Uterus (tissue), 4 donors: ENCODE results near the gene PAK4. TPM values are rescaled to one million over a fixed set of nuclear protein-coding genes. Genes with fewer than 3 reads are reported as not detected.
A peak's percentile ranks its signal among the peaks of the same experiment; 100 is the strongest.

Experiments
- DNase-seq, 2 donors: peaks; one replicate each; pipeline ENCODE4 v3.0.0-alpha.2; 2019 to 2020
- H3K27ac ChIP-seq, 2 donors: fragments of 200-600 bp; sonication (generic); 1 replicate in 1 of 2; 2 replicates in 1 of 2; pipeline ENCODE4 v1.5.1; 2016 to 2018
- H3K27me3 ChIP-seq, 2 donors: fragments of 200-600 bp; sonication (generic); one replicate each; pipeline ENCODE4 v1.5.1; 2018 to 2019; ENCODE audit warnings: control low read depth in 1 of 2
- H3K36me3 ChIP-seq, 2 donors: fragments of 200-600 bp; sonication (generic); one replicate each; pipeline ENCODE4 v1.5.1; 2019; ENCODE audit warnings: control low read depth in 1 of 2
- H3K4me1 ChIP-seq, 2 donors: fragments of 200-600 bp; sonication (generic); one replicate each; pipeline ENCODE4 v1.5.1; 2018 to 2019; ENCODE audit warnings: control low read depth in 1 of 2
- H3K4me3 ChIP-seq, 2 donors: fragments of 200-600 bp; sonication (generic); 1 replicate in 1 of 2; 2 replicates in 1 of 2; pipeline ENCODE4 v1.5.1; 2018 to 2019; ENCODE audit warnings: mild to moderate bottlenecking in 1 of 2
- H3K9me3 ChIP-seq, 2 donors: fragments of 200-600 bp; sonication (generic); one replicate each; pipeline ENCODE4 v1.5.1; 2019; ENCODE audit warnings: control low read depth in 1 of 2
- POLR2A ChIP-seq, 2 donors: fragments of 450-650 bp; IDR thresholded peaks; one replicate each; pipeline ENCODE4 v1.6.1; 2016; ENCODE audit warnings: antibody characterized with exemption in 2 of 2, mild to moderate bottlenecking in 1 of 2, moderate library complexity in 1 of 2
- intact Hi-C: fragments of 100-400 bp; cut with DNase I; formaldehyde crosslinking; loops from one replicate; pipeline ENCODE4 v1.15.1; 2023; ENCODE audit warnings: low total_unique reads
- total RNA-seq, 4 donors: library from RNA; depleted of rRNA in 3 of 4; stranded (reverse); fragments of >200 nt in 3 of 4; gene quantifications; one replicate each; pipeline versions ENCODE4 v1.1.0 to v1.2.4, GENCODE V29; 2014 to 2023
- TF ChIP-seq, protein P1 (sequence below), 4 experiments: fragments of 200-600 bp in 2 of 4; fragments of 450-650 bp in 2 of 4; sonication (generic) in 2 of 4; IDR thresholded peaks; one replicate each; pipeline ENCODE4 v1.5.1; 2016 to 2019; ENCODE audit warnings: antibody characterized with exemption in 4 of 4, mild to moderate bottlenecking in 2 of 4, moderate library complexity in 1 of 4
- donor health status: DM: yes; HTN: yes; CAD: no.

The PAK4 gene
- total RNA-seq, 4 donors from 2014 or later = 0.26 to 57.4 (median 24.3) TPM

DNA sequence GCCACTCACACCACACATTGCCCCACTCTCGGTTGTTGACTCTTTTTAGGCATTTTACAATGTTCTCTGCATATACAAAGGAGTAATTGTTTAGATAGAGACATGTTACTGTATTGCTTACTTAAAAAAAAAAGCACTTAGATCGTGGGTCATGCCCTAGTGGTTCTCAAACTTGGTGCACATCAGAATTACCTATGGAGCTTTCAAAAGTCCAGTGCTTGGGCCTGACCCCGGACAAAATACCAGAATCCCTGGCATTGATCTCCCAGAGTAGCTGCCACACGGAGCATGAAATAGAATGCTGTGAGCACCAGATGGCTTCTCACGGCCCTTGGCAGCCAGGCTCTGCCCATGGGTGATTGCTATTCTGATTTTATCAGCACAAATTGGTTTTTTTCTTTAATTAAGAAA, 21.4 kb upstream of the PAK4 start:
- H3K27me3 ChIP-seq = no peaks in the 10 kb centered on the region
- no peak for TF ChIP-seq POLR2A (IDR thresholded peaks at IDR 0.05)
- TF ChIP-seq, protein P1, sequence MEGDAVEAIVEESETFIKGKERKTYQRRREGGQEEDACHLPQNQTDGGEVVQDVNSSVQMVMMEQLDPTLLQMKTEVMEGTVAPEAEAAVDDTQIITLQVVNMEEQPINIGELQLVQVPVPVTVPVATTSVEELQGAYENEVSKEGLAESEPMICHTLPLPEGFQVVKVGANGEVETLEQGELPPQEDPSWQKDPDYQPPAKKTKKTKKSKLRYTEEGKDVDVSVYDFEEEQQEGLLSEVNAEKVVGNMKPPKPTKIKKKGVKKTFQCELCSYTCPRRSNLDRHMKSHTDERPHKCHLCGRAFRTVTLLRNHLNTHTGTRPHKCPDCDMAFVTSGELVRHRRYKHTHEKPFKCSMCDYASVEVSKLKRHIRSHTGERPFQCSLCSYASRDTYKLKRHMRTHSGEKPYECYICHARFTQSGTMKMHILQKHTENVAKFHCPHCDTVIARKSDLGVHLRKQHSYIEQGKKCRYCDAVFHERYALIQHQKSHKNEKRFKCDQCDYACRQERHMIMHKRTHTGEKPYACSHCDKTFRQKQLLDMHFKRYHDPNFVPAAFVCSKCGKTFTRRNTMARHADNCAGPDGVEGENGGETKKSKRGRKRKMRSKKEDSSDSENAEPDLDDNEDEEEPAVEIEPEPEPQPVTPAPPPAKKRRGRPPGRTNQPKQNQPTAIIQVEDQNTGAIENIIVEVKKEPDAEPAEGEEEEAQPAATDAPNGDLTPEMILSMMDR (IDR thresholded peaks at IDR 0.05) = no peak

DNA sequence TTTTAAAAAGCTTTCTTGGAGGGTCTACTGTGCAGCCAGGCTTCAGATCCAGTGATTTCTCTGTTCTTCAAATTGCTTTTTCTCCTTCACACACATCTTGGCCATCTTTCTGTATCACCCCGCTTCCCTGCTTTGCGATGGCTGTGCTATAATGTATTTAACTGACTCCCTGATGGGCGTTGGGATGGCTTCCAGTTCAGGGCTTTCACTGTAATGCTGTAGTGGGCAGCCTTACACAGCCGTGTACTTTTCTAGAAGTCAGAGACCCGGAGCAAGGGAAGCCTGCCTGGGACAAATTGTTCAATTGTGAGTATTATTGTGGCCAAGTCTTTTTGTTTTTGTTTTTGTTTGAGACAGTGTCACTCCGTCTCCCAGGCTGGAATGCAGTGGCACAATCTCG, 19.4 kb upstream of the PAK4 start:
- intact Hi-C loops = no loop called here
- Histone ChIP-seq H3K36me3 (no peaks in the 10 kb centered on the region), H3K4me3 (no peak overlapping the region), H3K27ac (no peak overlapping the region), H3K4me1 (no peaks in the 10 kb centered on the region), H3K27me3 (no peaks in the 10 kb centered on the region), H3K9me3 (no peaks in the 10 kb centered on the region)
- no peak for TF ChIP-seq POLR2A (IDR thresholded peaks at IDR 0.05)
- TF ChIP-seq, protein P1 (IDR thresholded peaks at IDR 0.05) = no peak
- DNase-seq = no peak

More for the DNA sequence above, 21.4 kb upstream of the PAK4 start:
- H3K9me3 ChIP-seq = no peaks in the 10 kb centered on the region
- no peak for DNase-seq
- intact Hi-C loops = no loop called here
- H3K4me1 ChIP-seq = no peaks in the 10 kb centered on the region
- H3K27ac ChIP-seq = no peak overlapping the region
- H3K36me3 ChIP-seq = no peaks in the 10 kb centered on the region
- no peak overlapping the region for H3K4me3 ChIP-seq

DNA sequence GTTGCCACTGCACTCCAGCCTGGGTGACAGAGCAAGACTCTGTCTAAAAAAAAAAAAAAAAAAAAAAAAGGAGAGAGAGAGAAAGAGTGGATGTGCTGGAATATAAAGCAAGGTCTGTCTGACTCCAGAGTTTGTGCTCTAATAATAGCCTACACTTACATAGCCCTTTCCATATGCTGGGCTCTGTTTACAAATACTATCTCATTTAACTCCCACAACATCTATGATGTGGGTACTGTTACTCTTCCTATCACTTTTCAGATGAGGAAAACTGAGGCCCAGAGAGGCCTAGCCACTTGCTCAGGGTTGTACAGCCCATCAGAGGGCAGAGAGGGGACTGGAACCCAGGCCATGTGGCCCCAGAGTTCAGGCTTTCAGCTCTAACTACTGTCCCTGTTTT, 15.9 kb upstream of the PAK4 start:
- no peak for DNase-seq
- H3K27me3 ChIP-seq = peaks cover 0 to 4% of the 10 kb centered on the region in 2 donors
- H3K27ac ChIP-seq = no peak overlapping the region
- no peaks in the 10 kb centered on the region for H3K36me3 ChIP-seq
- H3K9me3 ChIP-seq = no peaks in the 10 kb centered on the region
- intact Hi-C loops = loop anchor here (5.0 kb wide), 1 partner anchor 218 kb away; no protein-coding TSS in a partner anchor
- TF ChIP-seq, protein P1 (IDR thresholded peaks at IDR 0.05) = no peak
- no peak for TF ChIP-seq POLR2A (IDR thresholded peaks at IDR 0.05)
- H3K4me3 ChIP-seq = no peak overlapping the region
- no peaks in the 10 kb centered on the region for H3K4me1 ChIP-seq

DNA sequence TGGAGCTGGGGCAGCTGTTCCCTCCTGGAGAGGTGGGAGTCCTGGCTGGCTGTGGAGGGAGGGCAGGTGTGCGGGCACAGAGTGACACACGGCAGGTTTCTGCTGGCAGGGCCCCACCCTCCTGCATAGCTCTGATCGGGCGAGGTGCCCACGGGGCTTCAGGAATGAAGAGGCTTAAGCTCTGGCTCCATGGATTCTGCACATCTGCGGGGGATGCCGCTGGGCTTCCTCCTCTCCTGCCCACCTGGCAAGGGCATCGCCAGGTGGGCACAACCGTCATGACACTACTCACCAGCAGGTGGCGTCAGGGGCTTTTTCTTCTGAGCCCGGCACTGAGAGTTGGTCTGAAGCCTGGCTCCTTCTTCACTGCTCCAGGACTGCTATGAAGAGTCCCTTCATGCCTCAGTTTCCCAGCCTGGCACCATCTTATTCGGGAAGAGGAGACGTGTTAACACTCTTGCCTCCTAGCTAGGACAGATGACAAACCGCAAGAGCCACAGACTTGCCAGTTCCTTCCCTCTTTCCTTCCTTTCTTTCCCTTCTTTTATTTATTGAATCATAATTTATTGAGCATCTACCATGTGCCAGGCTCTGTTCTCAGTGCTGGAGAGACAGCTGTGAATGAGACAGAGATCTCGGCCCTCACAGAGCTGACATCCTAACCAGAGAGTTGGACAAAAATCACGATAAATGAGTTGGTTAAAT, 15.2 kb upstream of the PAK4 start:
- H3K9me3 ChIP-seq = no peaks in the 10 kb centered on the region
- no peak overlapping the region for H3K27ac ChIP-seq
- intact Hi-C loops = loop anchor here (5.0 kb wide), 1 partner anchor 217 kb away; no protein-coding TSS in a partner anchor
- no peaks in the 10 kb centered on the region for H3K36me3 ChIP-seq
- no peak for TF ChIP-seq POLR2A (IDR thresholded peaks at IDR 0.05)
- TF ChIP-seq, protein P1 (IDR thresholded peaks at IDR 0.05) = peak; percentile 40 to 69 (median 66)
- DNase-seq = peak in 1 of 2 donors; percentile 49
- no peak overlapping the region for H3K4me3 ChIP-seq
- H3K4me1 ChIP-seq = no peaks in the 10 kb centered on the region
- H3K27me3 ChIP-seq = peaks cover 0 to 4% of the 10 kb centered on the region in 2 donors

DNA sequence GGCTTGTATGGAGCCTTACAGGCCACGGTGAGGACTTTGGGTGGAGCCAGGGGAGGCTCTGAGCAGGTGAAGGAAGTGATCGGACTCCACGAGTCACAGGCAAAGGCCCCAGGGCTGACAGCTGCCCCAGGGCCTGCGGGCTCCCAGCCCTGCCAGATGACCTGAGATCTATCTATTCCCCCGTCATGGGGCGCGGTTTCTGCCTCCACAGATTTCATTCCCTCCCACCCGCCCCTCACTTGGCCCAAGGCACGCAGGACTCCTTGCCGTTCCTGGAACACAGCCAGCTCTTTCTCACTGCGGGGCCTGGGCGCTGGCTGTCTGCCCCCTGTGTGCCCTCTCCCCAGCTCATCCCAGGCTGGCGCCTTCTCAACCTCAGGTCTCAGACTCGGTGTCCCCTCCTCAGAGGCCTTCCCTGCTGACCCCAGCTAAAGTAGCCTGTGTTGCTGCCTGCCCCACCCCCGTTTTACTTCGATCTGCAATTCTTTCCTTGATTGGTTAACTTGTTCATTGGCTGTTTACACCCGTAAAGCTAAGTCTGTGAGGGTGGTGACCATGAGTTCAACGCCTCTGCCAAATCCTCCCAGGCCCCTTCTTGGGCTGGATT, 13.9 kb upstream of the PAK4 start:
- Histone ChIP-seq H3K4me3 (no peak overlapping the region), H3K27me3 (peaks cover 0 to 4% of the 10 kb centered on the region in 2 donors), H3K9me3 (no peaks in the 10 kb centered on the region), H3K27ac (no peak overlapping the region), H3K36me3 (no peaks in the 10 kb centered on the region), H3K4me1 (no peaks in the 10 kb centered on the region)
- intact Hi-C loops = loop anchor here (5.0 kb wide), 1 partner anchor 216 kb away; no protein-coding TSS in a partner anchor
- no peak for DNase-seq
- TF ChIP-seq, protein P1 (IDR thresholded peaks at IDR 0.05) = no peak
- TF ChIP-seq POLR2A (IDR thresholded peaks at IDR 0.05) = no peak
